ENCODE results near the gene SULF2.

SULF2 gene

DNA sequence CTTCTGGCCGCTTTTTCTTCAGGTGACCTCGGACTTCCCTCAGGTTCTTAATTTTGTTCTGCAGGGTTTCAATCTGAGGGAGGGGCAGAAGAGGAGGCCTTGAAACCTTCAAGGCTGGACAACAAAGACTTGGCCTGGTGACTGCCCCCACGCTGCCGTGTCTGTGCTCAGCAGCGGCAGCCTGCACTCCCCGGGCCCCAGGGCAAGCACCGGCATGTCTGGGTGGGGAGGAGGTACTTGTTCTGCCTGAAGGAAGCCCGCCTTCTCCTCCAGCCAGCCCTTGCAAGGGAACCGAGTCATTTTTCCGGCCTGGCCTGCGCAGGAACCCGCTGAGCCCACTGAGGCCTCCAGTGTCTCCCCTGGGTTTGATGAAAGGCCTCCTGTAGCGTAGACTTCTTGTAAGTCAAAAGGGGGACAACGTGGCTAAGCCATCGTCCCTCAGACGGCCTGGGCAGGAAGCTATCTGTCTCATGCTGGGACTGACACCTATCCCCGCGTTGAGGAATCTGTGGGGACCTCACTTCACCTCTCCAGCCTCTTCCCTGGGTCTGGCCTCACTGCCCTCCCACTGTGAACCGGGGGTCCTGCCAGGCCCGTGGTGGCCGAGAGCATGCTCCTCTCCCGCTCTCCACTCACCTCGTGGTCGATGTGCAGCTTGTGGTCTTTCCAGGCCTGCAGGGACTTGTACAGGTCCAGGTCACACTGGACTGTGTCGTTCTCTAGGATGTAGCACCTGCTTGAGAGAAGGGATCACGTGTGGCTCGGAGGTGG is 119.9 kb downstream of the SULF2 start:
- peaks cover 9% of the 10 kb centered on the region for H3K36me3 ChIP-seq (ENCODE audit: insufficient read depth, low read length)
- no peak overlapping the region for H3K9ac ChIP-seq (ENCODE audit: low read depth, low read length)
- no peaks in the 10 kb centered on the region for H3K9me3 ChIP-seq (replicated peaks; ENCODE audit: low read length)
- no peak overlapping the region for H3K4me2 ChIP-seq (ENCODE audit: low read length)
- H3K4me1 ChIP-seq (ENCODE audit: control insufficient read depth, insufficient read depth, low read length): peaks cover 6% of the 10 kb centered on the region
- no peaks in the 10 kb centered on the region for H3K27me3 ChIP-seq (ENCODE audit: control insufficient read depth, insufficient read depth, low read length)
- no peak overlapping the region for H3K4me3 ChIP-seq (ENCODE audit: low read length)

DNA sequence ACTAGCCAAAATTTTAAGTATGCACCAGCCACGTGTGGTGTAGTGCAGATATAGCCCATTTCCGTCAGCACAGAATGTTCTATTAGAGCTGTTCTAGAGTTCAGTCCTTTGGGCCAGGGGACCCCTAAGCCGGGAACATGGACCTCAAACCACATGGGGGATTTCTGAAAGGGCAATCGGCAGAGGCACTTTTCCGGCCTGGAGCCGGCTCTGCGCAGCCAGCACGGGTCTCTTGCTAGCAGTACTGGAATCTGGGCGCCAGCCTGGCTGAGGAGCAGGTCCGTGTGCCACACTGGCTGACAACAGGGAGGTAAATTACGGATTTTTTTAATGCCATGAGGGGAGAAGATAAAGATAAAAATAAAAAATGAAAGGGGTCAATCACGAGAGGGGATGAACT is 120.5 kb downstream of the SULF2 start:
- H3K4me2 ChIP-seq (ENCODE audit: low read length): no peak overlapping the region
- peaks cover 6% of the 10 kb centered on the region for H3K4me1 ChIP-seq (ENCODE audit: control insufficient read depth, insufficient read depth, low read length)
- no peak overlapping the region for H3K4me3 ChIP-seq (ENCODE audit: low read length)
- no peaks in the 10 kb centered on the region for H3K9me3 ChIP-seq (replicated peaks; ENCODE audit: low read length)
- H3K36me3 ChIP-seq (ENCODE audit: insufficient read depth, low read length): peaks cover 13% of the 10 kb centered on the region
- H3K27me3 ChIP-seq (ENCODE audit: control insufficient read depth, insufficient read depth, low read length): no peaks in the 10 kb centered on the region
- H3K9ac ChIP-seq (ENCODE audit: low read depth, low read length): no peak overlapping the region

DNA sequence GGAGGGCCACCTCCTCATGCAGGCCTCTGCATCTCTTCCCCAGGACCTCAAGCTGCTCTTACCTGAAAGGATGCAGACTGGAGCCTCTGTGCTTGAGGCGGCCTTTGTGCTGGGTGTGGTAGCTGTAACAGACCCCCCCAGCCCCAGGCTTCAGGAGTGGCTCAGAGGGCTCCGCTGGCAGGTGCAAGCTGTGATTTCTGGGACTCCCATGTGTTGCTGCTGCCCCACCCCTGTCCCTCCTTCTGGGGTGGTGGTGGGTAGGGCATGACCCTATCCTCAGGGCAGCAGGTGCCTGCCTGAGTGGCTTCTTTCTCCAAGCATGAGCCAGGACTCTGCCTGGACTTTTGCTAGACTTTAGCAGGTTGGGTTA is 121.2 kb downstream of the SULF2 start:
- Histone ChIP-seq H3K9ac (ENCODE audit: low read depth, low read length) (no peak overlapping the region), H3K36me3 (ENCODE audit: insufficient read depth, low read length) (peaks cover 13% of the 10 kb centered on the region), H3K4me2 (ENCODE audit: low read length) (no peak overlapping the region), H3K4me3 (ENCODE audit: low read length) (no peak overlapping the region), H3K9me3 (replicated peaks; ENCODE audit: low read length) (no peaks in the 10 kb centered on the region), H3K27me3 (ENCODE audit: control insufficient read depth, insufficient read depth, low read length) (no peaks in the 10 kb centered on the region), H3K4me1 (ENCODE audit: control insufficient read depth, insufficient read depth, low read length) (peaks cover 6% of the 10 kb centered on the region)

DNA sequence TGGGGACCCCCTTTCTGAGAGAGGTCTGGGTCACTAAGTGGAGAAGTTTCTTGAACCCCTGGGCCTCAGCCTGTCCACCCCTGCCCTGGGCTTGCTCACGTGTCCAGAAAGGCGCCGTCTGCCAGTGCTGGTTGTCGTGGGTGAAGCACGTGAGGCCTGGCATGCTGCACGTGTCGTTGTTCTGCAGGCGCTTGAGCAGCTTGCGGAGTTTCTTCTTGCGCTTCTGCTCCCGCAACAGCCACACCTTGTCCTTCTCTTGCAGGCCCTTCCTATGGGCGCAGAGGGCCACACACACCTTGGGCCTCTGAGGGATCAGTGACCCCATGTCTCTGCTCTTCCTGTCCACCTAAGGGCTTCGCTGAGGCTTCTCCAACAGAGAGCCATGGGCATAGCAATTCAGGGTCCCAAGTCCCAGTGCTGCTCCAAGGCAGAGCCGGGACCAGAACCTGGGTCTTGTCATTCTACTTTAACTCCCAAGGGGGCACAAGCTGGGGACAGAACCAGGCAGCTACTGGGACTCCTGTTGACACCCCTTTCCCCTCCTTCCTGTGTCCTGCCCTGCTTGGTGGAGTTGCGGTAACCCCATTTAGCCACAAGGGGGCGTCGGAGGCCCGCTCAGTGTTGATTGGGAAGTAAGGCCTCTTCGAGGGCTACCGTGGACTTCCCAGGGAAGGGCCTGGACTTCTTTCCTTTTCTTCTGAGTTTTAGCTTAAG is 121.8 kb downstream of the SULF2 start:
- no peak overlapping the region for H3K9ac ChIP-seq (ENCODE audit: low read depth, low read length)

DNA sequence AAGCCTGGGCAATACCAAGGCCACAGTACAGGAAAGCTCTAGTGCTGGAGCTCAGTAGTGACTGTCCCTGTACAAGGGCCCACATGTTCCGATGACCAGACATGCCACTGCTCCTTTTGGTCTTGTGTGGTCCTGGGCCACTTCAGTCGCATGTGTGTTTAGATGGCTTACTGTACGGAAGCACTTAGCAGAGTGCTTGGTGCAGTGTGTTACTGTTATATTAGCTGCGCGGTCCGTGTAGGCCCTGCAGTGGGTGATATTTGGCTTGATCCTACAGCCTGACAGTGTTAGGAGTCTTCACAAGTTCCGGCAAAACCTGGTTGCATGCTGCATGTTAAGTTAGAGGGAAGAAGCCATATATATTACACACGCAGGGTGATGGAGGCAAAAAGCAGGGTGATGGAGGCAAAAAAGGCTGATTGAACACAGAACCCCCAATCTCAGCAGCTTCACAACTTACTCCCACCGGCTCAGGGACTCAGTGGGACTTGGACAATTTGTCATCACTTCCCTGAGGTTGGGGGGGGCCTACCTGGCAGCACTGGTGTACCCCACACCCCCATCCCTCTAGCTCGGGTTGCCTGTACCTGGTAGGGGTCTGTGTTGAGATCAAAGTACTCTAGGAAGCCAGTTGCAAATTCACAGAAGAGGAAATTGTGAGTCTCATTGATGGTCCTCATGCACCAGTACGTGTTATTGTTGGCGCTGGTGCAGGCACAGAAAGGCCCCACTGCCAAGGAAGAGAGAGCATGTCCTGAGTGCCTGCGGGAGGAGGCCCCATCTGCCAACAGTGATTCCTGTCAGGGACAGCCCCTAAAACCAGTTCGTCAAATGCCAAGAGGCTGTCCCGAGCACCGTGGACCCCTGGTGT is 122.6 kb downstream of the SULF2 start:
- H3K27me3 ChIP-seq (ENCODE audit: control insufficient read depth, insufficient read depth, low read length): no peaks in the 10 kb centered on the region
- H3K4me2 ChIP-seq (ENCODE audit: low read length): no peak overlapping the region
- peaks cover 6% of the 10 kb centered on the region for H3K4me1 ChIP-seq (ENCODE audit: control insufficient read depth, insufficient read depth, low read length)
- H3K9me3 ChIP-seq (replicated peaks; ENCODE audit: low read length): no peaks in the 10 kb centered on the region
- no peak overlapping the region for H3K9ac ChIP-seq (ENCODE audit: low read depth, low read length)
- no peak overlapping the region for H3K4me3 ChIP-seq (ENCODE audit: low read length)
- peaks cover 13% of the 10 kb centered on the region for H3K36me3 ChIP-seq (ENCODE audit: insufficient read depth, low read length)

More for the DNA sequence above, 121.8 kb downstream of the SULF2 start:
- Histone ChIP-seq H3K4me2 (ENCODE audit: low read length) (no peak overlapping the region), H3K27me3 (ENCODE audit: control insufficient read depth, insufficient read depth, low read length) (no peaks in the 10 kb centered on the region), H3K36me3 (ENCODE audit: insufficient read depth, low read length) (peaks cover 13% of the 10 kb centered on the region), H3K4me3 (ENCODE audit: low read length) (no peak overlapping the region), H3K4me1 (ENCODE audit: control insufficient read depth, insufficient read depth, low read length) (peaks cover 6% of the 10 kb centered on the region), H3K9me3 (replicated peaks; ENCODE audit: low read length) (no peaks in the 10 kb centered on the region)

DNA sequence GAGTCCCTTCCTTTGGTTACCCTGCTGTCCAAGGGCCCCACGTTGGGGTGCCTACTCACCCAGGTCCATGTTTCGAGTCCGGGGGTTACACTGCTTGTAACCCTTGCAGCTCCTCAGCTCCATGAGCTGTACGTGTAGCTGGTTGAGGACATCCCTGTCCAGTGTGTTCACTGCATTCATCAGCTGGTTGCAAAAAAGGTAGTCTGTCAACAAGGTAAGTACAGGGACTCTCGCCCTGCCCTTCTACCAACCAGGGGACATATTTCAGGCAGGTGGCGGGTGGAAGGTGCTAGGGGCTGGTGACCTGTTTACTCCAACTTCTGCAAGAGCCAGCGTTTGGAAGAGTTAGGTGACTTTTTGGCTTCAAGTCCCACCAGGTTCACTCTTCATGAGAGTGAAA is 123.6 kb downstream of the SULF2 start:
- H3K4me2 ChIP-seq (ENCODE audit: low read length): no peak overlapping the region
- no peaks in the 10 kb centered on the region for H3K27me3 ChIP-seq (ENCODE audit: control insufficient read depth, insufficient read depth, low read length)
- H3K36me3 ChIP-seq (ENCODE audit: insufficient read depth, low read length): peaks cover 13% of the 10 kb centered on the region
- no peak overlapping the region for H3K4me3 ChIP-seq (ENCODE audit: low read length)
- no peak overlapping the region for H3K9ac ChIP-seq (ENCODE audit: low read depth, low read length)
- H3K9me3 ChIP-seq (replicated peaks; ENCODE audit: low read length): no peaks in the 10 kb centered on the region
- peaks cover 6% of the 10 kb centered on the region for H3K4me1 ChIP-seq (ENCODE audit: control insufficient read depth, insufficient read depth, low read length)

DNA sequence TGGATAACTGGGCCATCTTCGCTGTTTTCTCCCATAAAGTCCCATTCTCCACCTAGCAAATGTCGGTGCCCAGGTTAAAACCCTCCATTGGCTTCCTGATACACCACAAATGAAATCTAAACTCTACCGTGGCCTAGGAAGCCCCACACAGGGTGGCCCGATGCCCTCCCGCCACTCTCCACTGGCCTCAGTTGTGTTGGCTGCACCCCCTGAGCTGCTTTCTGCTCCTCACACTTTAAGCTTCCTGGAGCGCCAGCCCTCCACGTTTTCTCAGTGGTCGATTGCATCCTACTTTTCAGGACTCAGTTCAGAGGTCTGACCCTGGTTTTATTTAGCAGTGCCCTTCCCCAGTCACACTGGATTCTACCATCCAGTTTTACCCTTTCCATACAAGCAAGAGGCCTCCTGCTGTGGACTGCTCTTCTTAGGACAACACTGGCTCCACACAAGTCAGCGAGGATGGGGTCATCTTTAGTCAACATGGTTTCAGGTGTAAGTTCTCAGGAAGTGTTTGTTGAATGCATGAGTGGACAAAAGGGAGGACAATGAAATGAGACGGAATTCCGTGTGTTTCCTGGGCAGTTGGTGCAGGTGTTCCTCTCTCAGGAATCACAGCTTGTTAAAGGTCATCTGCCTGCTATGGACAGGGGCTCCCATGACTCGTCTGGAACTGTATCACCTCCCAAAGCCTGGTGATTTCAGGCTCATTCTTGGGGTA is 124.1 kb downstream of the SULF2 start:
- Histone ChIP-seq H3K9ac (ENCODE audit: low read depth, low read length) (no peak overlapping the region), H3K27me3 (ENCODE audit: control insufficient read depth, insufficient read depth, low read length) (no peaks in the 10 kb centered on the region), H3K9me3 (replicated peaks; ENCODE audit: low read length) (no peaks in the 10 kb centered on the region), H3K36me3 (ENCODE audit: insufficient read depth, low read length) (peaks cover 15% of the 10 kb centered on the region), H3K4me2 (ENCODE audit: low read length) (no peak overlapping the region), H3K4me1 (ENCODE audit: control insufficient read depth, insufficient read depth, low read length) (peaks cover 6% of the 10 kb centered on the region), H3K4me3 (ENCODE audit: low read length) (no peak overlapping the region)

DNA sequence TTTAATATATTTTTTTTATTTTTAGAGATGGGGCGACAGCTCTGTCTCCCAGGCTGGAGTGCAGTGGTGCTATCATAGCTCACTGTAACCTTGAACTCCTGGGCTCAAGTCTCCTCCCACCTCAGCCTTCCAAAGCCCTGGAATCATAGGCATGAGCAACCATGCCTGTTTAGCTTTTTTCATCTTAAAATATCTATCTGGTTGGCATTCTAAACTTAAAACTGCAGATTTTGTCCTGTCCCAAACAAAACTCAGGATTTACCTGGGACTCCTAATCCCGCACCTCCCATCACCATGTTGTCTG is 124.7 kb downstream of the SULF2 start:
- no peak overlapping the region for H3K4me3 ChIP-seq (ENCODE audit: low read length)
- peaks cover 16% of the 10 kb centered on the region for H3K36me3 ChIP-seq (ENCODE audit: insufficient read depth, low read length)
- peaks cover 6% of the 10 kb centered on the region for H3K4me1 ChIP-seq (ENCODE audit: control insufficient read depth, insufficient read depth, low read length)
- no peak overlapping the region for H3K9ac ChIP-seq (ENCODE audit: low read depth, low read length)
- H3K27me3 ChIP-seq (ENCODE audit: control insufficient read depth, insufficient read depth, low read length): no peaks in the 10 kb centered on the region
- no peaks in the 10 kb centered on the region for H3K9me3 ChIP-seq (replicated peaks; ENCODE audit: low read length)
- no peak overlapping the region for H3K4me2 ChIP-seq (ENCODE audit: low read length)

DNA sequence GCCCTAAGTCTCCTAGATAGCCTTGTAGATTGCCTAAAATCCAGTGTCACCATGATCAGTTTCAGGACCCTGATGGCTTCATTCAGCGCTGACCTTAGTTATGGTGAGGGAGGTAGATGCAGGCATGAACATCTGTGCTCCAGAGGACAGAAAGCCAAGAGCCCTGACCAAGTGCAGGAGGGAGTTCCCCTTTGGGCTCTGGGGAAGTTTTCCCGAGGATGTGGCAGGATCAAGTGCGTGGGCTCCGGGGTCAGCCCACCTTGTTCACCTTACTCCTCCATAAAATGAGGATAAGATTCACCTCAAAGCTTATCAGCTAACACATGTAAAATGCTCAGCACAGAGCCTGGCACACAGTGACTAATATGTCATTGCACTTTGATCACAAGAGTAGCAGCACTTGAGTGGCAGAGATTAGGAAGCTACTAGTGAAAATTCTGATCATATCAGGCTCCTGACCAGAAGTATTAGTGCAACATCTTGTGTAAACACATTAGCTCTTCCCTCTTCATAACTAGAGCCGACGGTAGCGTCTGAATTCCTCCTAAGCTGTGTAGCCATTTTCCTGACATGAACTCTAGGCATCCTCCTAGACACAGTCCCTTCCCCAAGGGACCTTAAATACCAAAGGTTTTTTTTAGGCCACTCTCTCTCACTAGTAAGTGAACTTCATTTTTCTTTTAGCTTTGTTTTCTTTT is 125.2 kb downstream of the SULF2 start:
- Histone ChIP-seq H3K4me3 (ENCODE audit: low read length) (no peak overlapping the region), H3K4me2 (ENCODE audit: low read length) (no peak overlapping the region), H3K4me1 (ENCODE audit: control insufficient read depth, insufficient read depth, low read length) (peaks cover 6% of the 10 kb centered on the region), H3K27me3 (ENCODE audit: control insufficient read depth, insufficient read depth, low read length) (no peaks in the 10 kb centered on the region), H3K9me3 (replicated peaks; ENCODE audit: low read length) (no peaks in the 10 kb centered on the region), H3K36me3 (ENCODE audit: insufficient read depth, low read length) (peaks cover 20% of the 10 kb centered on the region), H3K9ac (ENCODE audit: low read depth, low read length) (no peak overlapping the region)

DNA sequence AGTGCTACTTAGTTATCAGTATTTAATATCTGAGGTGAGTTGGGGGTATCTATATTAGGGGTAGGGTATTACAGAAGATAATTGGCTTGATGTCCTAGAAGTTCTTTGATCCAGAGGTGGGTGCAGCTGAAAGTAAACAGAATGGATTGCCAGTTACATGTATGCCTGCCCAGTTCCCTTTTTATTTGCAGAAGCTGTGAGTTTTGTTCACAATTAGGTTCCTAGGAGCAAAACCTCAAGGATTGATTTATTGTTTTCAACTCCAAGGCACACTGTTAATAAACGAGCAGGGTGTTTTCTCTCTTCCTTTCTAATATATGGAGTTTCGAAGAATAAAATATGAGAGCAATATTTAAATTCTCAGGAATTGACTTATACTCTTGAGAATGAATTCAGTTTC is 129.0 kb downstream of the SULF2 start:
- H3K36me3 ChIP-seq (ENCODE audit: insufficient read depth, low read length): peaks cover 39% of the 10 kb centered on the region
- no peaks in the 10 kb centered on the region for H3K4me1 ChIP-seq (ENCODE audit: control insufficient read depth, insufficient read depth, low read length)
- no peaks in the 10 kb centered on the region for H3K9me3 ChIP-seq (replicated peaks; ENCODE audit: low read length)
- no peaks in the 10 kb centered on the region for H3K27me3 ChIP-seq (ENCODE audit: control insufficient read depth, insufficient read depth, low read length)
- no peak overlapping the region for H3K4me2 ChIP-seq (ENCODE audit: low read length)
- no peak overlapping the region for H3K4me3 ChIP-seq (ENCODE audit: low read length)
- no peak overlapping the region for H3K9ac ChIP-seq (ENCODE audit: low read depth, low read length)

DNA sequence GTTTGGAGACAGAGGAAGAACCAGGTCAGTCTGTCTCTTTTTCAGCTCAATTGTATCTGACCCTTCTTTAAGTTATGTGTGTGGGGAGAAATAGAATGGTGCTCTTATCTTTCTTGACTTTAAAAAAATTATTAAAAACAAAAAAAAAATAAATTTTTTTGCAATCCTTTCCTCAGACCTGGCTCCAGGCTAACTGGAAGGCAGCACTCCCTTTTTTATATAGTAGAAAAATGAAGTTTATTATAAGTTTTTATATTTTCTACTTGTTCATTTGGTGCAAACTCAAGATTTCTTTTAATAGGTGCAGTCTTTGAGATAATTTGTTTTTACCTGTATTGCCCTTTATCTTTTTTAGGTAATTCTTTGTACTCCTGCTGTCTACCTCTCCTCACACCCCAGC is 129.6 kb downstream of the SULF2 start:
- Histone ChIP-seq H3K9me3 (replicated peaks; ENCODE audit: low read length) (no peaks in the 10 kb centered on the region), H3K27me3 (ENCODE audit: control insufficient read depth, insufficient read depth, low read length) (no peaks in the 10 kb centered on the region), H3K9ac (ENCODE audit: low read depth, low read length) (no peak overlapping the region), H3K4me1 (ENCODE audit: control insufficient read depth, insufficient read depth, low read length) (no peaks in the 10 kb centered on the region), H3K36me3 (ENCODE audit: insufficient read depth, low read length) (peaks cover 44% of the 10 kb centered on the region), H3K4me3 (ENCODE audit: low read length) (no peak overlapping the region), H3K4me2 (ENCODE audit: low read length) (no peak overlapping the region)

Measured in skeletal muscle satellite cell (primary cell).